Progenitor cell of endocrine pancreas (in vitro differentiated cells): Measurements from ENCODE around the gene RFX7. TPM values are rescaled to one million over a fixed set of nuclear protein-coding genes. Genes with fewer than 3 reads are reported as not detected.

Experiments used
- DNase-seq: peaks from one replicate; pipeline ENCODE4 v3.0.0; 2021; ENCODE audit warnings: low spot score; ENCODE audit not compliant: unreplicated experiment
- H3K27ac Mint-ChIP-seq: 2 replicates; pipeline ENCODE4 v1.8.0; 2021; ENCODE audit warnings: mild to moderate bottlenecking, moderate library complexity, mixed read lengths
- H3K27me3 Mint-ChIP-seq: 2 replicates; pipeline ENCODE4 v1.8.0; 2021; ENCODE audit warnings: mixed read lengths
- H3K36me3 Mint-ChIP-seq: 2 replicates; pipeline ENCODE4 v1.8.0; 2022; ENCODE audit warnings: mixed read lengths; ENCODE audit not compliant: insufficient read depth
- H3K4me1 Mint-ChIP-seq: 2 replicates; pipeline ENCODE4 v1.8.0; 2021; ENCODE audit warnings: low read depth, mixed read lengths
- H3K4me3 Mint-ChIP-seq: 2 replicates; pipeline ENCODE4 v1.8.0; 2021; ENCODE audit warnings: low read depth, mild to moderate bottlenecking, moderate library complexity, mixed read lengths
- H3K9me3 Mint-ChIP-seq: 2 replicates; pipeline ENCODE4 v1.8.0; 2021; ENCODE audit warnings: low read depth, mixed read lengths
- CTCF ChIP-seq: fragments of 200-600 bp; sonication (generic); IDR thresholded peaks from one replicate; pipeline ENCODE4 v1.5.0; 2021; ENCODE audit warnings: antibody characterized with exemption, mild to moderate bottlenecking; ENCODE audit not compliant: unreplicated experiment
- total RNA-seq: library from RNA; stranded (reverse); gene quantifications from 2 replicates; pipeline ENCODE4 v1.2.1, GENCODE V29; 2021

The RFX7 gene
- total RNA-seq, 1 donor from 2014 or later = 33.6 TPM

GRCh38 chr15:56047354-56047753, 196.3 kb downstream of the RFX7 start:
- H3K36me3 Mint-ChIP-seq = no peaks in the 10 kb centered on the region
- no peak overlapping the region for H3K4me3 Mint-ChIP-seq
- no peaks in the 10 kb centered on the region for H3K27me3 Mint-ChIP-seq
- TF ChIP-seq CTCF = no peak
- DNase-seq = no peak
- peaks cover 9% of the 10 kb centered on the region for H3K9me3 Mint-ChIP-seq
- H3K4me1 Mint-ChIP-seq = peaks cover 13% of the 10 kb centered on the region
- H3K27ac Mint-ChIP-seq = no peak overlapping the region

GRCh38 chr15:56045068-56045748, 198.5 kb downstream of the RFX7 start:
- Mint-ChIP-seq H3K4me1 (peaks cover 26% of the 10 kb centered on the region), H3K36me3 (no peaks in the 10 kb centered on the region), H3K27ac (no peak overlapping the region), H3K4me3 (no peak overlapping the region), H3K27me3 (no peaks in the 10 kb centered on the region), H3K9me3 (peaks cover 9% of the 10 kb centered on the region)
- no peak for DNase-seq
- no peak for TF ChIP-seq CTCF

GRCh38 chr15:56042982-56043980, 200.4 kb downstream of the RFX7 start:
- Mint-ChIP-seq H3K9me3 (peaks cover 9% of the 10 kb centered on the region), H3K4me1 (peaks cover 35% of the 10 kb centered on the region), H3K36me3 (no peaks in the 10 kb centered on the region), H3K27ac (peak overlapping the region; percentile 88), H3K27me3 (no peaks in the 10 kb centered on the region), H3K4me3 (no peak overlapping the region)
- DNase-seq = no peak
- TF ChIP-seq CTCF = no peak

DNA sequence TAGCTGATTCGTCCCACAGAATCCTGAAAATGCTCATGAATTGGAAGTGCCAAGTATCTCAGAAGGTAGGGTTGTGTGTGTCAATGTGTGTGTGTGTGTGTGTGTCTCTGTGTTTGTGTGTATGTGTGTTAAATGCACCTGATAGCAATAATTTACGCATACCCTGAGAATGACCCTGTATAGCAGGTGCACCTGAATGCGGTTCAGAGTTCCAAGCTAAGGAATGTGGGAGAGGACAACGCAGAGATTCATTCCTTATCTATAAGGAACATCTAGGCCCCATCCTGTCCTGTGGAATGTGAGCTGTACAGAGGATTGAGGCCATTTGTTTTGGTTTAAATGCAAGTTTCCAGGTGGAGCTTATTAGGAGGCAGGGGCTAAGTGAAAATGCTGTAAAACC, 201.2 kb downstream of the RFX7 start:
- peaks cover 35% of the 10 kb centered on the region for H3K4me1 Mint-ChIP-seq
- no peak for DNase-seq
- no peak for TF ChIP-seq CTCF
- H3K27ac Mint-ChIP-seq = peak overlapping the region; percentile 88
- no peaks in the 10 kb centered on the region for H3K36me3 Mint-ChIP-seq
- no peak overlapping the region for H3K4me3 Mint-ChIP-seq
- H3K9me3 Mint-ChIP-seq = peaks cover 9% of the 10 kb centered on the region
- no peaks in the 10 kb centered on the region for H3K27me3 Mint-ChIP-seq

- Mint-ChIP-seq H3K4me3 (no peak overlapping the region), H3K36me3 (no peaks in the 10 kb centered on the region), H3K27me3 (no peaks in the 10 kb centered on the region), H3K27ac (peak overlapping the region; percentile 88), H3K9me3 (peaks cover 9% of the 10 kb centered on the region), H3K4me1 (peaks cover 35% of the 10 kb centered on the region)
- TF ChIP-seq CTCF = no peak
- DNase-seq = no peak
Observed at GRCh38 chr15:56042031-56042430, 201.6 kb downstream of the RFX7 start.
